ENCODE results near the gene PIAS1. TPM values are rescaled to one million over a fixed set of nuclear protein-coding genes. Genes with fewer than 3 reads are reported as not detected.
"Not testable (repeated sequence)": the region's sequence is repeated elsewhere in the genome, so short reads cannot be mapped to it uniquely, and the experiment has no call there.

The PIAS1 gene
- total RNA-seq, 1 donor from 2014 or later: 16.6 TPM

DNA sequence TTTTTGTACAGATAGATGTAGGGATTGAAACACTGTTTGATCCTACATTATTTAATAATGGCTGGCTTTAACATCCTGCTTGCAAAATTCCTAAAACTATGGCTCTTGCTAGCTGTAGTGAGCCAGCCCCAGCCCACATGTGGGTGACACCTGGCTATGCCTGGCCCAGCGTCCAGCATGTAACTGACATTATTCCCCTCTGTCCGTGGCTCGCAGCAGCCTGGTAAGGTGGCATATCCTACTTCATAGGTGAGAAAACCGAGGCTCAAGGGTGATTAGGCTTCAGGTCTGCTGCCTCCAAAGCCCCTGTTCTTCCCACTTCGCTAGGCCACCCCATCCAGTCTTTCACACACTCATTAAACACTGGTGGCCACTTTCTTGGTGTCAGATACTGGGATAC, 149.4 kb downstream of the PIAS1 start:
- DNase-seq (ENCODE audit: low read depth): no peak

DNA sequence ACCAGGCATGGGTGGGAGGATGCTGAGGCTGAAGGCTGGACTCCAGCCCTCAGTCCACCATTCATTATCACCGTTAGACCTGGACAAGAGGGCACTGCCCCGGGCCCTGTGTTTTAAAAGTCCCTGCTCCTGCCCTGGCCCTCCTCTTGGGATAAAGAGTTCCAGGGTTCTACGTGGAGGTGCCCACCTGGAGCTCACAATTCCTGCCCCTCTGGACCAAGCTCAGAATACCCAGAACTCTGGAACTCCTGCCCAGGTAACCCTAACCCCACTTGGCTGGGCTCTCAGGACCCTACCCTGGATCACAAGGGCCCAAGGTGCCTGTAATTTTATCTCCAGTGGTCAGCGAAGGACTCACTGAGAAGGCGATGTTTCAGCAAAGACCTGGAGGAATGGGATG, 149.8 kb downstream of the PIAS1 start:
- DNase-seq (ENCODE audit: low read depth): no peak

DNA sequence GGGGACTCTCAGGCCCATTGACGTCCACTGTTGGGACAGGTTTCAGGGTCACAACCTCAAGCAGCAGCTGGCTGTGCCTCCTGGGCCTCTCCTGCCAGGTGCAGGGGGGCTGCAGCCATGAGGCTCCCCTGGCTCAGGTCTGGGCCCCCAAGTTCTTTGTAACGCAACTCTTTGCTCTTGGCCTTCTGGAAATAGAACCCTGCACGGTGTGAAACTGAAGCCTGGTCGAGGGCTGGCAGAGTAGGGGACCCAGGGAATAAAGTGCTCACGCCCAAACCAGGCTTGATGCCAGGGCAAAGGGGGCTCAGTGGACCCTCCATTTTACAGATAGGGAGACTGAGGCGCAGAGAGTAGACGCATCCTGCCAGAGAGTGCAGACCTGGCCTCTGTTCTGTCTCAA, 150.2 kb downstream of the PIAS1 start:
- no peak for DNase-seq (ENCODE audit: low read depth)

DNA sequence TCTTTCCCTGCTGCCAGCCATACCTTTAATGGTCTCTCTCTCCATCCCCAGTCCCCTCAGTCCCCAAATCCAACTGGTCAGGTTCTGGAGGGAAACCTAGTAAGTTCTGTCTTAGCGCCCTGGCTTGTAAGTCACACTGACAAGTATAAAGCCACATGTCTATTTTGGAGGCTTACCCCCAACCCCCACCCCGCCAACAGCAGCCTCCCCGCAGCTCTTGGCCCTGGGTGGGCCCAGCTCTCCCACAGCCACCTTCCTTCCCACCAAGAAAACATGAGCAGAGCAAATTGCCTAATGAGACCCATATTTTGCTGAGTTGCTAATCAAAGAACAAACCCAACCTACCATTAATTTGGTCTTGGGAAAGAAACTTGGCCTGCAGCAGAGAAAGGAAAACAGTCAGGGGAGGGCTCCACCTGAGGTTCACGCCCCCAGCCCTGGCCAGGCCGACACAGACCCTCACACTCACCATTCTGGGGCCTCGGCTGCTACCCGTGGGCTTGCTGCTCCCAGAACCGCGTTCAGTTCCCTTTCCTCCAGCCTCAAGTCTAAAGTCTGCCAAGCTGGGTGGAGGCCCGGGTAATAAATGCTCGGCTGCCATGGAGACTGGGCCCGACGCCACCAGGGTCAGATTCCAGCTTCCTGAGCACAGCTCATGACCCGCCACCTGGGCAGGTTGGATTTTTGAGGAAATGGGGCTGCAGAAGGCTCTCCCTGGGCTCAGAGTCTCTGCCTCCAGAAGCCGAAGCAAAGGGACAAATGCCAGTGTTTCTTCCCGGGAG, 150.9 kb downstream of the PIAS1 start, which contains the start of gene CALML4:
TSS of gene CALML4 (minus strand) at position 557 of the 782 bp plus-strand sequence. CDS start at position 472, 85 bp downstream.
- peak; percentile 47 for DNase-seq (ENCODE audit: low read depth)

DNA sequence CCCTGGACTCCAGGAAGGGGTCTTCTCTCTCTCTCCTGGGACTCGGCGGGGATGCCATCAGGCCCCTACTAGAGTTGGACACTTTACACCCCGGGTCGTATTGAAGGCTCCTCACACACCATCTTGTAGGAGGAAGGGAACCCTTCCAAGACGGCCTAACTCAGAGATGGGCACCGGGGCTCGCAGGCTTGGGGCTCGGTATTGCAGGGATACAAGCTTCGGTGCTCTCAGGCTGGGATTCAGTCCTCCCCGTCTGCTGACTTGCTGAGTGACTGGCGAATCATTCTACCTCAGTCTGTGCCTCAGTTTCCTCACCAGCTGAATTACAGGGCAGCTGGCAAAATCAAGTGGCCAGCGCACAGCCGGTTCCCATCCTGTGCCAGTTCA, 151.4 kb downstream of the PIAS1 start:
- no peak for DNase-seq (ENCODE audit: low read depth)

DNA sequence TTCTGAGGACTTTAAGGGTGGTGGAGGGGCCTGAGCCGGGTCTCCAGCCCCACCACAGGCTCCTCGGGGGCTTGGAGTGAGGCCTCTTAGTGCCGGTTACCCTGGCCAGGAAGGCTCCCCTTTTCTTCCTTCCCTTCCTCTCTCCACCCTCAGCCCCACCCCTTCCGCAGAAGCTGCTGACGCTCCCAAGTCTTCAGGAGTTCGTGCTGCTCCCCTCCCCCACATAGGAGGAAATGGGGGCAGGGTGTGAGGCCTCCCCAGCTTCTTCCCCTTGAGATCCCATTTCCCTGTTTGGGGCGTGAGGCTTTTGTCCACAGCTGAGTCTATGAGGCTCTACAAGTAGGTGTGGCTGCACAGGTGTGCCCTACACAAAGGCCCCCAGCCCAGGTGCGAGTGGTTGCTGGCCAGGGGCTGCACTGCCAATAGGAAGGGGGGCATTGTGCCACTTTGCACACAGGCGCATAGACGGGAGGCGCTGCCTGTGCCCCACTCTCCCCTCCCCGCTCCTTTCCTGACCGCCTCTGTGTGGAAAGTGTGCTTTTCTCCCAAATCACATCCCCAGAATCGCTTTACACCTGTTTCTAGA, 151.9 kb downstream of the PIAS1 start:
- DNase-seq (ENCODE audit: low read depth): no peak

DNA sequence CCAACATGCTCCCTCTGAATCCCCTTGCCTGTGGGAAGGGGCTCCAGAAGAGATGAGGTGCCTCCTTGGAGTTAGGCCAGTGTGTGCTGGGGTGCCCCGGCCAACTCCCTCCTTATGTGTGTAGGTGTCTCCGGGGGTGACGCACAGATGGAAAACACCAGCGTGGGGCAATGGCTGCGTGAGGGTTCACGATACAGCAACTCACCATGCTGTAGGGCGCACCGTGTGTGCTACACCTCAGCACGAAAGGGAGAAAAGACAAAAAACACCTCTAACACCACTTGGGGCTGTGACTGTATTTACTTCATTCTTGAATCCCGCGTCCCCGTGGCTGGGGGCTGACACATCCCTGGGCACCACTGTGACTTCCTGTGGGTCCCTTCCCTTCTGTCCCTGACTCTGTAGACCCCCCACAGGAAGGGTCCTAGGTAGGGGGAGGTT, 152.6 kb downstream of the PIAS1 start:
- no peak for DNase-seq (ENCODE audit: low read depth)

DNA sequence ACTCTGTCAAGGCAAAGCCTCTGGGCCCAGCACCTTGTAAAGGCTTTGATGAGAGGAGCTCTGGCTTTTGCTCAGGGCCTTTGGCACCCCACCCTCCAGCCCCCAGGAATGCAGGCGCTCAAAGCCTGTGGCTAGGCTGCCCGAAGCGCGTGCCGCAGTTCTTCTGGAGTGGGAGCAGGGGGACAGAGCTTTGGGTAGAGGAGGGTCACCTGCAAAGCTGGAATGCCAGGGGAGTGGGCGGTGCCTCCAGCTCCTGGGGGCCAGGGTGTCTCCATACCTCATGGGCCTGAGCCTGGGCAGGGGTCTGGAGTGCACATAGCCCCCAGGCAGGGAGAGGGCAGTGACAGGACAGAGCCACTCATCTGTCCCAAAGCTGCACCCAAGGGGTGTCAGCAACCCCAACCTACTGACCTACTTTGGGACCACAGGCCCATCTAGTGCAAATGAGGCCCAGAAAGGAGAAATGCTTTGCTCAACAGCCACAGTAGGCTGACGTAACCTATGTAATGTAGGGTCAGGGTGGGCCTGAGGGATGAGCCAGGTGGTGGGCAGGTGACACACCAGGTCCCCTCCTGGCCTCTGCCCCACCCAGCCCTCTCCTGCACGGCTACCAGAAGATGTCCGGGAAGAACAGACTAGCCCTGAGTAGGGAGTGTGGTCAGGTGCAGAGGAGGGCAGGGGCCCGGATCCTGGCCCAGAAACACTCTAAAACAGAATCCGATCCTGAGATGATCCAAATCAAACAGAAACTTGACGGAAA, 153.2 kb downstream of the PIAS1 start:
- DNase-seq (ENCODE audit: low read depth): no peak

DNA sequence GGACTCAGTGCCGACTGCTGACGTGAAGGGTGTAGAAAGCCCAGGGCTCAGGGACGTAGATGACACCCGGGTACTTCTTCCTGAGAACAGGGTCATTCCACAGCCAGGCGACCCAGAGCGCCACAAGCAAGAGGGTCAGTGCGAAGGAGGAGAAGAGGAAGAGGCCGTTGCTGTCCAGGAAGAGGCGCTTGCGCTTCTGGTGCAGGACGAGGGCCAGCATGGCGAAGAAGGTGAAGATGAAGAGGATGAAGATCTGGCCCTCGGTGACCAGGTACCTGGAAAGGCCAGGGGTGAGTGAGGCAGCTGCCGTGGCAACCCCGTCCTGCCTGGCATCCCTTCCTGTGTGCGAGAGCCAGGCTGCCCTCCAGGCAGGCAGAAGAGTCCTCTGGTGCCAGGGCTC, 154.0 kb downstream of the PIAS1 start:
- no peak for DNase-seq (ENCODE audit: low read depth)

DNA sequence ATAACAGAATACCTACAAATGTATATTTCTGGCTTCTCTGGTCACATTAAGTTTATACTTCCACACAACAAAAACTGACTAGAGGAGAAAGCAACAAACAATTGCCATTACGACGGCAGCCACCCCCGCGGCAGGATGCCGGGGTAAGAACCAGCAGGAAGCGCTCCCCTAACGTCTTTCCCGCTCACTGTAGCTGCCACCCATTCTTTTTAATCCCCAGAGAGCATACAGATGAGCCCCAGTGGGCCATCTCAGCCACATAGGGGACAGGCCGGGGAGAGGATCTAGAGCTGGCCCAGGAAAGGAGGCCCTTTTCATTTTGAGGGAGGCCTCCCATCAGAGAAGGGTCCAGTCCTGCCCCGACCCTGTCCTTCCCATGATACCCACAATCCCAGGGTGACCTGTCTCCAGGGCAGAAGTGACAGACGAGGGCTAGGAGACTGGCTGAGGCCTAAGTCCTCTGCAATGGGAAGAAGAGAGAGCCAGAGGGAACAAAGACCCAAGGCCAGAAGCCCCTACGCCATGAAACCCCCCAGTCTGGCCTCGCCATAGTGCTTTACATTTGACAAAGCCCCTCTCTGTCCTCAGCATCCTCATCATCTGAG, 154.6 kb downstream of the PIAS1 start:
- DNase-seq (ENCODE audit: low read depth): no peak

DNA sequence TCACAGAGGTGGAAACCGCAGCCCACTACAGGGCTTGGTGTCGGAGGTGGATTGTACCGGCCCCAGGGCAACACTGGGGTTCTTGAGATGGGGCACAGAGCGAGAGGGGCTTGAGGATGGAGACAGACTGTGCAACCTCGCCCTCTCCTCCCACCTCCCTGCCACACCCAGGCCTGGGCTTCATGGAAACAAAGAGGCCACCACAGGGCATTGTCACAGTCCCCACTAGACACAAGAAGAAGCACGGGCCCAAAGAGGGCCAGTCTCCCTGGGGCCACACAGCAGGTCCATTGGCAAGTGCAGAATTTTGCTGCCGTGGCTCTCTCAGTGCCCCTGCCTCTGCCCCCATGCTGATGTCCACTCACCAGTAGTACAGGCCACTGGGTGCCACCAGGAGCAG, 155.2 kb downstream of the PIAS1 start:
- no peak for DNase-seq (ENCODE audit: low read depth)

DNA sequence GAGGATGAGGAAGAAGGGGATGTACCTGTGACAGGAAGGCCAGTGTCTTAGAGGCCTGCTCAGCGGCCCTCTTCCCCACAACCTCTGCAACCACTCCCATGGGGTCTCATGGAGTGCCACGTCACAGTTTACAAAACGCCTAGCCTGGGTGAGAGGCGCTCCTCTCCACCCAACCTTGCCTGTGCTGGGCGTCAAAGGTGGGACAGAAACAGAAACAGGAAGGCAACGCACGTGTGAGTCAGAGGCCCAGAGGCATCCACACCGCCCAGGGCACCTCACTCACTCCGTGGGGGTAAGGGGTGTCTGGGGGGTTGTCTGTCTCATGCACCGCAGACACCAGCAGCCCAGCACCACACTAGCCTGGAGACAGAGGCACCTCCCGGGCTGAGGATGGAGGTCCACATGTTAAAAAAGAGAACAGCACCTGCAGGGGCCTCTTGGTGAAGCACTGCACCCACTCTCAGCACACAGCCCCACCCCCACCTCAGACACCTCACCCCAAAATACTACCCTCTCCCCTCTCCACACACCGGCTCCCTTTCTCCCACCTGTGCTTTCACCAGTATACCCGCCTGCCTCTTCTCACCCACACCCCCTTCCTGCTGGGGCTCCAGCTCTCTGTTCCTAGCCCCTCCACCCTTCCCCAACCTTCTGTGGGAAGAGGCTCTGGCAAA, 155.8 kb downstream of the PIAS1 start:
- DNase-seq (ENCODE audit: low read depth): no peak

DNA sequence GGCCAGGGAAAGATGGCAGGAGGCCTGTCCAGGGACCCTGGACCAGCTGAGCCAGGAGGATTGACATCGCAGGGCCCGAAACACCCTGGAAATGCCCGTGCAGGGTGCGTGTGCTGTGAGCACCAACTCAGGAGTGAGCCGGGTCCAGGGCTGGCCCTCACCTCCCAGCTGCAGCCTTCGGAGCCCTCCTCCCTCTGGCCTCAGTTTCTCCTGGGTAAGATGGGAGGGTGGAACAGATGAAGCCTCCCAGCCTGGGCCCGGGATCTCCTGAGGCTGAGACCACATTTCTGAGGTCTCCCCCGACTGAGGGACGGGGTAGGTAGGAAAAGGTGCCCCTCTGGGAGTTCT, 156.3 kb downstream of the PIAS1 start:
- DNase-seq (ENCODE audit: low read depth): no peak

DNA sequence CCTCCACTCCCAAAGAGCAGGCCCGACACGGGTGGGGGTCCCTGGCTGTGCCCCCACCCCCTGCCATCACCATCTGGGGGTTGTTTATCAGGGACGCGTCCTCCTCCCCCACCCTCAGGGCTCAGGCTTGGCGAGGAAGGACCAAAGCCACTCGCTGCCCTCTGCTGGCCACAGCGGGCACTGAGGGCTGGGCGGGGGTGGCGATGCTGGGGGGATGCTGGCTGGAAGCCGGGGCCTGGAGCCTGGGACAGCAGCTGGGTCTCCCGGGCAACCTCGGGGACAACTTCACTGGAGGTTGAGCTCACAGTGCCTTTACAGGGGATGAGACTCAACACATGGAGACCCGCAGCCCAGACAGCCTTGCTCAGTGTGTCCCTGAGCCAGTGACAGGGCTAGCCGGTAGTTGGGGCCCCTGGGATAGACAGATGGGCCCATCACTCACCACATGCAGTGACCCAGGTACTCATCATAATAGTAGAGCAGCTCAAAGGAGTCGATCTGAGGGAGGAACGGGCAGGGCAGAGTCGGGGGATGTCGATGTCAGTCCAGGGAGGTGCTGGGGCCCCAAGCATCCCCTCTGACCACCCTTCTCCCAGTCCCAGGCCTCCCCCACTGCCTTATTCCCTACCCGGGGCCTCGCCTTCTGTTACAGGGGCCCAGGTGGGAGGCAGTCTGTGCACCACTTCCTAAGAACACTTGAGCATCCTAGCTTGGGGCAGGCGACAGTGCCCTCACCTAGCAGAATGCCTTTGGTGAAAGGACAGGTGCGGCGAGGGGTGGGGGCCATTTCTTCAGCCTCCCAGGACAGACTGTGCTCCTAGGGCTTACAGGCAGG, 156.9 kb downstream of the PIAS1 start:
- no peak for DNase-seq (ENCODE audit: low read depth)

DNA sequence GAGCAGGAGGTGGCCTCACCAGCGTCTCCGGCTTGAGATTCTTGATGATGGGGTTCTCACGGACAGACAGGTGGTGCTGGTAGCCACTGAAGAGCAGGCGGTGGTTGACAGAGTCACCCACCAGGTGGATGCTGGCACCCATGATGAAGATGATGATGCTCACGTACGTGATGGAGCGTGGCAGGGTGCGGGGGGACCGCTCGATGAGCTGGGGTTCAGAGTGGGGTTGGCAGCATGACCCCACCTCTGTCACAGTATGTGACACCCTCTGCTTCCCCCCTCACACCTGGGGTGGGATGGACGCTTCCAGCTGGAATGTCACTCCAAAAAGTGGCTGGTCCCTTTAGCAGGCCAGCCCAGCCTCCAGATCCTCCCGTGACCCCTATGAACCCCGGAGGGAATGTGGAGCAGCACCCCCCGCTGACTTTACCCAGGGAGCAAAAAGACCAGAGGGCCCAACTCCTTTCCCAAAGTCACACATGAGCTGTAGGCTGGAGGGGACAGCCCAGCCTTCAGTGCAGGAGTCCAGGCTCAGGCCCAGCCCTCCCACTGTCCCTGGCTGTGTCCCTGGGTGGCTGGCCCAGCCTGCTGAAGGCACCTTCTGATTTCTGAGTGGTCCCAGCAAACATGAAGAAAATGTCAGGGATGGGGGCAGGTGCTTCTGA, 157.7 kb downstream of the PIAS1 start:
- no peak for DNase-seq (ENCODE audit: low read depth)

DNA sequence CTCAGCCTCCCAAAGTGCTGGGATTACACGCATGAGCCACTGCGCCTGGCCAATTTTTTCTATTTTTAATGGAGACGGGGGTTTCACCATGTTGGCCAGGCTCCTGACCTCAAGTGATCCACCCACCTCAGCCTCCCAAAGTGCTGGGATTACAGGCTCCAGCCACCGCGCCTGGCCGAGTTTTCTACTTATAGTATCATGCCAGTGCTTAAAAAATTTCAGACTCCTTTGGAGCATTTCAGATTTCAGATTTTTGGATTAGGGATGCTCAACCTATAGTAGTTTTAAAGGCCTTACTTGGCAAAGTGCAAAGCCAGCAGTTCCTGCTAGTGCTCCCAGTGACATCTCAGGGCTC, 159.4 kb downstream of the PIAS1 start:
- not testable (repeated sequence) for DNase-seq (ENCODE audit: low read depth)

DNA sequence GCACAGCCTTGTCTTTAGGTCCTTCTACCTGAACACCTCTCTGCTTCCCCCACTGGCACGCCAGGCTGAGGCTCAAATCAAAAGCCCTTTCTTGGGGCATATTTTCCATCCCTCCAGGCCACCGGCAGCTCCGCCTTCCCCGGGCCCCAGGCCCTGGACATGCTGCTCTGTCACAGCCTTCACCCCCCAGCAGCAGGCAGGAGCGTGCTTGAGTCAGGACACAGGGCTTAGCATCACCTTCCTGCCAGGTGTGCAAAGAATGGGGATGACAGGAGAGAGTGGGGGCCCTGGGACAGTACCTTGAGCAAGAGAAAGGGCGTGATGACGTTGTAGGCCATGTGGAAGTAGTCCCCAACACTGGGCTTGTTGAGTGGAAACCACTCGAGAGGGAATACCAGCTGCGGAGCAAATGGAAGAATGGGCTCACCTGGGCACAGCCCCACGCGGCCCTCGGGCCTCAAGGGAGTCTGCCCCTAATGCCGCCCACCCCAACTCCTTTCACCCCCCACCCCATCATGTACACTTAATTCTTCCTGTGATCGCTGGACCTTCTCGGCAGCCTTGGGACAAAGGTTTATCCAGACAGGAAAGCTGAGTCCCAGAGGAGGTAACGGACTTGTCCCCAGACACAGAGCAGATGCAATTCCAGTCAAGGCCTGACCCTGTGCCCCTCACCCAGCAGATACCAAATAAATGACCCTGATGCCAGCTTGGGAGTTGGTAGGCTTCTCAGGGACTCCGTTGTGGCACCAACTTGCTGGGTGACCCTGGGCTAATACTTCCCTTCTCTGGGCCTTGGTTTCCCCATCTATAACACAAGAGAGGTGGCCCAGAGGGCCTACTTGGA, 160.1 kb downstream of the PIAS1 start:
- no peak for DNase-seq (ENCODE audit: low read depth)

DNA sequence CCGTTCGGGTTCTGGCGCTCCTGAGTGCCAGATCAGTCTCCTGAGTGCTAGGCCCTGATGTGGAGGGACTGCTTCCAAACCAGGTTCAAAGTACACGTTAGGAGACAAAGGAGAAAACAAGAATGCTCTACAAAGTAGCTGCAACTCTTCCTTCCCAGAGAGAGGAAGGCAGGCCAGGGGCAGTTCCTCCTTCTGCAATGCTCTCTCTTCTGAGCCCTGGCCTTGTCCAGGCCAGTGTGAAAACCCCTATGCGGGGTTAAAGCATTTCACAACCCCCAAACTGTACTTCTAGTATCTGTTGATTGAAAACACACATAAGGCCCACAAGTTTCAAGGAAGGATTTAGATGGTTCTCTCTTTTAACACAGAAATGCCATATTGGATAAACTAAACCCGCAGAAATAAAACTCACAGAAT, 160.7 kb downstream of the PIAS1 start:
- DNase-seq (ENCODE audit: low read depth): no peak

DNA sequence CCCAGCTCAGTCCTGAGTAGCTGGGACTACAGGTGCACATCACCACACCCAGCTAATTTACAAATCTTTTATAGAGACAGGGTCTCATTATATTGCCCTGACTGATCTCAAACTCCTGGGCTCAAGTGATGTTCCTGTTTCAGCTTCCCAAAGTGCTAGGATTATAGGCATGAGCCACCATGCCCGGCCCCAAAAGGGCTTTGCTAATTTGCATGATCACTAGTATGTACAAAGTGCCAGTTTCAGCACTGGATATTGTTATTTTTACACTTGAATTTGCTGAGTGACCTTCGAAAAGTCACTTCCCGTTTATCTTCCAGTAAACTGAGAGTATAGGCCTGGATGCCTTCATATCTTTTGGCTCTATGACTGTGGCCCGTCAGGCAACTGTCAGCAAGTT, 163.2 kb downstream of the PIAS1 start:
- DNase-seq (ENCODE audit: low read depth): no peak

DNA sequence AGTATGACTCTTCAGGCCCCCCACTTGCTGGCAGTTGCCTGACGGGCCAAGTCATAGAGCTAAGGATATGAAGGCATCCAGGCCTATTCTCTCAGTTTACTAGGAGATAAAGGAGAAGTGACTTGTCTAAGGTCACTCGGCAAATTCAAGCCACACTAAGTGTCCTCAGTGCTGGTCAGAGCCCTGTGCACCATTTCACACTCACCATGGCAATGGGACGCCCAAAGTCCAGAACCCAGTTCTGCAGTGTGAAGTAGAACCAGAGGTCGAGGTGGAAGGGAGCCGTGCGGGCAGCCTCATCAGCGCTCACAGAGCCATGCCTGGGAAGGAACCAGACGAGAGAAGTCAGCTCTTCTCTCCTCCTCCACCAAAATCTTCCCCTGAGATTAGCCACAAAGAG, 164.2 kb downstream of the PIAS1 start:
- DNase-seq (ENCODE audit: low read depth): no peak

Measured in renal cortical epithelial cell (primary cell).